ENCODE data around the gene NOC2L. TPM values are rescaled to one million over a fixed set of nuclear protein-coding genes. Genes with fewer than 3 reads are reported as not detected.

Gene NOC2L
- total and polyA plus RNA-seq, 9 of the 15 experiments (the other 6 are each of a cell fraction or from before 2014, with no cell fraction given): 4.0 to 410 (median 200) TPM

GRCh38 chr1:963301-963651 is 4.2 kb upstream of the NOC2L start:
- no peaks in the 10 kb centered on the region for H3K27me3 ChIP-seq (ENCODE audit: control insufficient read depth in 2 of 2, insufficient read depth in 2 of 2, low read length in 2 of 2)
- peaks cover 42% of the 10 kb centered on the region; the same call in 2 of the 3 replicates for H3K36me3 ChIP-seq (ENCODE audit: control insufficient read depth, insufficient read depth, low read length)
- 0 out of 2 replicates have a peak, but pooled peaks have one; percentile 12 for TF ChIP-seq RBFOX2 (IDR thresholded peaks at IDR 0.05; ENCODE audit: low read depth, low read length)
- TF ChIP-seq E2F1 (CRISPR knock-in tag; IDR thresholded peaks at IDR 0.05): no peak
- peak; percentile 50; the same call in 1 of the 2 replicates for TF ChIP-seq ZBTB33 (CRISPR knock-in tag; IDR thresholded peaks at IDR 0.05)
- no peak overlapping the region for H3K27ac ChIP-seq (ENCODE audit: extremely low read depth, low read depth, low read length)
- ChIA-PET POLR2A (no interaction called here), CTCF (ENCODE audit: low intra/inter-chr PET ratio) (no interaction called here)
- H4K20me1 ChIP-seq (replicated peaks; ENCODE audit: control insufficient read depth, insufficient read depth, low read length): peaks cover 5% of the 10 kb centered on the region
- H2AFZ ChIP-seq (ENCODE audit: low read depth, low read length): no peak overlapping the region
- no peak for DNase-seq (ENCODE audit: extremely low read depth in 1 of 4, low spot score in 3 of 4)
- in situ Hi-C loops (cut with MboI) (no loop called here), intact Hi-C loops (cut with micrococcal nuclease) (no loop called here)
- BruUV-seq (replicated peaks): TSS peak; percentile 34
- no peak overlapping the region for H3K4me2 ChIP-seq (ENCODE audit: insufficient read depth, low read length)
- no peak for FAIRE-seq
- peaks cover 20 to 87% of the 10 kb centered on the region in 2 experiments for H3K4me1 ChIP-seq (replicated peaks in 1 of 2; ENCODE audit: control insufficient read depth in 2 of 2, insufficient read depth in 2 of 2, low read length in 2 of 2)
- WGBS (ENCODE audit: insufficient coverage, low coverage, missing lambda C conversion rate): 92% methylated on average over 16 of the region's 16 CpGs
- H3K4me3 ChIP-seq: no peak overlapping the region
- H3K9me3 ChIP-seq (replicated peaks; ENCODE audit: control insufficient read depth, insufficient read depth, low read depth, low read length): no peaks in the 10 kb centered on the region
- no peaks in the 10 kb centered on the region for H3K9me1 ChIP-seq (ENCODE audit: control insufficient read depth, insufficient read depth, low read length)
- peaks cover 22% of the 10 kb centered on the region for H3K79me2 ChIP-seq (ENCODE audit: control insufficient read depth, insufficient read depth, low read length)
- no peak overlapping the region for H3K9ac ChIP-seq (ENCODE audit: insufficient read depth in 1 of 2, low read depth in 2 of 2, low read length in 2 of 2)
- ATAC-seq: no peak
